Suprapubic skin (tissue), 4 donors: ENCODE results near the gene CNTF.

ENCODE experiments used
- EP300 ChIP-seq: sonication (generic); formaldehyde crosslinking; IDR thresholded peaks from one replicate; pipeline ENCODE4 v1.6.1; 2017; ENCODE audit warnings: antibody characterized with exemption
- POLR2A ChIP-seq, 2 donors: fragments of 450-650 bp; IDR thresholded peaks; one replicate each; pipeline ENCODE4 v1.6.1; 2017; ENCODE audit warnings: antibody characterized with exemption in 2 of 2, mild to moderate bottlenecking in 2 of 2, moderate library complexity in 2 of 2
- POLR2AphosphoS5 ChIP-seq, 3 donors: sonication (generic); formaldehyde crosslinking; IDR thresholded peaks; one replicate each; pipeline ENCODE4 v1.6.1; 2017; ENCODE audit warnings: antibody characterized with exemption in 3 of 3
- TF ChIP-seq, protein P1 (sequence below), 2 donors: fragments of 200-600 bp in 1 of 2; fragments of 450-650 bp in 1 of 2; sonication (generic) in 1 of 2; IDR thresholded peaks; one replicate each; pipeline ENCODE4 v1.5.1; 2016 to 2019; ENCODE audit warnings: antibody characterized with exemption in 2 of 2, mild to moderate bottlenecking in 1 of 2, moderate library complexity in 1 of 2

GRCh38 chr11:58647866-58648265 lies 25.4 kb downstream of the CNTF start:
- TF ChIP-seq, protein P1, sequence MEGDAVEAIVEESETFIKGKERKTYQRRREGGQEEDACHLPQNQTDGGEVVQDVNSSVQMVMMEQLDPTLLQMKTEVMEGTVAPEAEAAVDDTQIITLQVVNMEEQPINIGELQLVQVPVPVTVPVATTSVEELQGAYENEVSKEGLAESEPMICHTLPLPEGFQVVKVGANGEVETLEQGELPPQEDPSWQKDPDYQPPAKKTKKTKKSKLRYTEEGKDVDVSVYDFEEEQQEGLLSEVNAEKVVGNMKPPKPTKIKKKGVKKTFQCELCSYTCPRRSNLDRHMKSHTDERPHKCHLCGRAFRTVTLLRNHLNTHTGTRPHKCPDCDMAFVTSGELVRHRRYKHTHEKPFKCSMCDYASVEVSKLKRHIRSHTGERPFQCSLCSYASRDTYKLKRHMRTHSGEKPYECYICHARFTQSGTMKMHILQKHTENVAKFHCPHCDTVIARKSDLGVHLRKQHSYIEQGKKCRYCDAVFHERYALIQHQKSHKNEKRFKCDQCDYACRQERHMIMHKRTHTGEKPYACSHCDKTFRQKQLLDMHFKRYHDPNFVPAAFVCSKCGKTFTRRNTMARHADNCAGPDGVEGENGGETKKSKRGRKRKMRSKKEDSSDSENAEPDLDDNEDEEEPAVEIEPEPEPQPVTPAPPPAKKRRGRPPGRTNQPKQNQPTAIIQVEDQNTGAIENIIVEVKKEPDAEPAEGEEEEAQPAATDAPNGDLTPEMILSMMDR (IDR thresholded peaks at IDR 0.05), result no peak
- TF ChIP-seq POLR2A (IDR thresholded peaks at IDR 0.05) (no peak), POLR2AphosphoS5 (IDR thresholded peaks at IDR 0.05) (no peak), EP300 (no peak)
